Endometrium (tissue), 2 donors: Measurements from ENCODE around the gene CPN2.

Experiments used
- FAIRE-seq: peaks from 2 replicates; lab custom pipeline; 2012; peaks lifted over from hg19 to GRCh38; lab: Jason Lieb, UNC
- donor health status: control.
- donor health status: control.

CPN2 gene

DNA sequence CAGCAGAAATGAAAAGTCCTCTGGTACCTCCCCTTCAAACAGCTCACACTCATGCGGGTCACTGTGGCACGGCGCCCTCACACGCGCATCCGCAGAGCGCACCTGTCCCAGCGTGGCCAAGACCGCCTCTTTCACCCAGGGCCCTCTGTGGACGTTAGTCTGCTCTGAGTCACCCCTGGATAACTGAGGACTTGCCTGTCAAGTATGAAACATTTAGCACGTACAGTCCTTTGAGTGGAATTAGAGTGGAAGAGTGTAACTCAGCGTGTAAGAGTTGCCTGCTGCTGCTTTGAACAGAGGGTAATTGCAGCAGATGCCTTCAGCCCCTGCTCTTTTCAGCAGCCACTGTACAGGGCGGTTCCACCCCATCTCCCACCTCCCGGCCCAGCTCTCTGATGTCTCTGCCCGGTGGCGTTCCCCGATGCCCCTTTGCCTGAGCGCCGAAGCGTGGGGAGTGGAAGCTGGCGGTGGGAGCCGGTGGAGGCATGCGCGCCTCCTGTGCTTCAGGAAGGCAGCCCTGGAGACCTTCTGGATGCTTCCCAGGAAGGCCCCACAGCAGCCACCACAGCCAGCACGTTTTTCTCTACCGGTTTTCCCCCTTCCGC lies 23.0 kb downstream of the CPN2 start:
- FAIRE-seq = no peak

- no peak for FAIRE-seq
Measured at GRCh38 chr3:194327218-194328052, 23.7 kb downstream of the CPN2 start.

GRCh38 chr3:194326968-194327217 lies 24.2 kb downstream of the CPN2 start:
- no peak for FAIRE-seq

GRCh38 chr3:194326192-194326967 lies 24.7 kb downstream of the CPN2 start:
- FAIRE-seq = no peak

DNA sequence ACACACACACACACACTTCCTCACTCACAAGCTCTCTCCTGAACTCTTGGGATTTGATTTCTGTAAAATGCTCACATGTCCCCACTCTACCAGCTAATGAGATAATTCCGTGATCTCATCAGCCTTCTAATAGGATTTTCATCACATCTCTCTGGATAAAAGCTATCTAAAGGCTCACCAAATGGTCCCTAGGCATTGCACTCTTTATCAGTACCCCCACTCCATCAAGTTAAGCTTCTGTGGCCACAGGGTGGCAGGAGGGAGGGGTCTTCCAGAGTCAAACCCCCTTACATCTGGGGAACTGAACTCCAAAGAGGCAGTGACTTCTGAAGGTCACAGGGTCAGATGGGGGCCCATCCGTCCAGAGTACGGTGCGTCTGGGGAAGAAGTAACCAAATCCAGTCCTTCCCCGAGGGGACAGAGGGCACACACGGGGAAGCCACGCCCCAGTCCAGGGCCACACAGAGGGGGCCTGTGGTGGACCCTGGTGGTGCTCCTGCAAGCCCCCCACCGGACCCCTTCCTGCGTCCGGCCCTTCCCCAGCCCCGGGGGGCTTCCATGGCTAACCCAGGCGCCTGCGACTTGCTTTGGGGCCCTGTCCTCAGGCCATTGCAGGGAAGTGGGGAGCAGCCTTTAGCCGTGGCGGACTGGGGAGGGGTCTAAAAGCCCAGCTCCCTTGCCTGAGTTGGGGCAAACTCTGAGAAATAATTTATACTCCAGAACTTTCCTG lies 25.5 kb downstream of the CPN2 start:
- no peak for FAIRE-seq

- FAIRE-seq = no peak
Measured at GRCh38 chr3:194324823-194325327, 26.3 kb downstream of the CPN2 start.

DNA sequence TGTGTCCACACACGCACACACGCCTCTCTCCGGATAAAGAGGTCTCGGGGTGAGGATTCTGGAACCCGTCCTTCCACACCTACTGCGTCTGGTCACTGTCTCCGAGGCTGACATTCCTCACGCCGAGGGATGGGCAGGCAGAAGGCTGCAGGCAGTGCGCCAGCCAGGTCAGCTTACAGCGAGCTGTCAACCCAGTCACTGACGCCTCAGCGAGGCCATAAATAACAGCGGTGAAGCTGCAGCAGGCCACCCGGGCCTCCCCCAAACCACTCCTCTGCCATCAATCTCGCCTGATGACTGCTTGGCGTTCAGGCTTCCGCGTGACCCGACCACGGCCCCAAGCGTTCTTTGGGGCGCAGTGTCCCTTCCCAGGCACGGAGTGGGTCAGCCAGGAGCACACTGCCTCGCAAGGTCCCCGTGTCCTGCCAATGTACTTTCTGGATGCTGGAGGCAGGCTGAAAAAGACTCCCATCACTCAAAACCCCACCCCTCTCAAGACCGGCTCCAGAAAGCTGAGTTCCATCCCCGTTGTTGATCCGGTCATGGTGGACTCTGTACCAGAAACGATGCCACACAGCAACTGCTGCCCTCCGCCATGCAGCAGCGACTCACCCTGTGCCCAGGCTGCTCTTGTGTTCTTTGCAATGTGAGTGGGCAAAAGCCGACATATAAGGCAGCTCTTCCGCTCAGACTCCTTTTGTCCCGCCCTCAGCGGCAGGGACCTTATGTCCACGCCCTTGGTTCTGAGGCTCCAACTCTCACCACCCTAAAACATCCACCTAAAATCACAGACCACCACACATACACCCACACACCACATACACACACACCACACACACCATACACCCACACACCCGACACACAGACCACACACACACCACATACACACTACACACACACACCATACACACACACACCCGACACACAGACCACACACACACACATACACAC lies 27.1 kb downstream of the CPN2 start:
- FAIRE-seq = no peak

GRCh38 chr3:194322678-194323211 lies 28.4 kb downstream of the CPN2 start:
- no peak for FAIRE-seq

- FAIRE-seq = no peak
Measured at GRCh38 chr3:194321693-194322640, 29.2 kb downstream of the CPN2 start.

DNA sequence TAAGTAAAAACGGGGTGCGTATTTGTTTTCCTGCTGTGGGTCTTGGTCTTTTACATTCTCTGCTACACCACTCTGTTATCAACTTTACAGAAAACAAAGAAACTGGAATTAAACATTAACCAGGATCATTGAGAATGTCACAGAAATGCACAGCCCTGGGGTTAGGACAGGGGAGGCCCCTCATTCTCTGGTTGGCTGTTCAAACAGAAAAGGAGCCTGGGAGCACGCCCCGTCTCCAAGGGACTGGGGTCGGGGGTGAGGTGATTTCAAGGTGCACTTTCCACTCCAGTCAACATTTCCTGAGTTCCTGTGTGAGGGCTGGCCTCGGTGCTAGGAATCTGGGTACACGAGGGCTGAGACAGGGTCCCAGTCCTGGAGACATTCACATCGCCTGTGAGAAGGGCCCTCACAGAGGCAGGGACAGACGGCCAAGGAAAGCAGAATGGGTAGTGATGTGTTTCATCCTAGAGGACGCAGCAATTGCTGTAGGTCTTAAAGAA lies 30.3 kb downstream of the CPN2 start:
- FAIRE-seq = no peak

- no peak for FAIRE-seq
Measured at GRCh38 chr3:194320100-194320499, 31.0 kb downstream of the CPN2 start.

GRCh38 chr3:194318511-194319161 lies 32.5 kb downstream of the CPN2 start:
- no peak for FAIRE-seq

GRCh38 chr3:194316918-194317317 lies 34.2 kb downstream of the CPN2 start:
- FAIRE-seq = no peak

- FAIRE-seq = no peak
Measured at GRCh38 chr3:194315965-194316361, 35.2 kb downstream of the CPN2 start.

- FAIRE-seq = no peak
Measured at GRCh38 chr3:194315088-194315964, 35.8 kb downstream of the CPN2 start.

- FAIRE-seq = no peak
Measured at GRCh38 chr3:194314388-194315068, 36.6 kb downstream of the CPN2 start.
